COR-L47 (cell line): ENCODE measurements around the gene LRRC2.
A peak's percentile ranks its signal among the peaks of the same experiment; 100 is the strongest.
"Not testable (repeated sequence)": the region's sequence is repeated elsewhere in the genome, so short reads cannot be mapped to it uniquely, and the experiment has no call there.

Experiments used
- DNase-seq: peaks from one replicate; lab custom pipeline; 2025; lab: John Stamatoyannopoulos, UW

LRRC2 gene

DNA sequence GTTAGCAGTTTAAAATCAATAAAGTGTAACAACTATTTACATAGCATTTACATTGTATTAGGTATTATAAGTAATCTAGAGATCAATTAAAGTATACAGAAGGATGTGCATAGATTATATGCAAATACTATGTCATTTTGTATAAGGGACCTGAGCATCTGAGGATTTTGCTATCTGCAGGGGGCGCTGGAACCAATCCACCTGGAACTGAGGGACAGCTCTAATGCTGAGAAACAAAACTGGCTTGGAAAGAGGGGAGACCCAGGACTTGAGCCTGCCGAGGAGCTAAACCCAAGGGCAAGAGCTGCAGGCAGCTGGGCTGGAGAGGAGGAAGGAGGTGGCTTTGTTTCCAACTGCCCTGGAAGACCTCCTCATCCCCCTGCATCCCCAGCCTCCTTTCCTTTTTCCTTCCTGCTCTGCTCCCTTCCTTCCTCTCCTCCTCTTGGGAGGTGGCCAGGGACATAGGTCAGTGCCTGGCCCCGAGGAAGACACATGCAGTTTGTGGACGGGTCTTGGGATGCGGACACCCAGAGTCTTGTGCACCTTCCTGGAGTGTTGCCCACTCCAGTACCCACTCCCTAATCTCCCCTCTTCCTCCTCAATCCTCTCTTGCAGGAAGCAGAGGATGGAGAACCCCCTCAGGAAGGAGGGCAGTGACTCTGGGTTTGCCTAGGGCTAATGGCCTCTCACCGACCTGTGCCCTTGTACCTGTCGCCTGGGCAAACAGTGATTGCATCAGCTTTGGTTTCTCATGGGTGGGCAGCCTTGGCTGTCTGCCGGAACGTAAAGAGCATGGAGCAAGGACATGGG, 69.2 kb downstream of the LRRC2 start:
- DNase-seq = no peak

DNA sequence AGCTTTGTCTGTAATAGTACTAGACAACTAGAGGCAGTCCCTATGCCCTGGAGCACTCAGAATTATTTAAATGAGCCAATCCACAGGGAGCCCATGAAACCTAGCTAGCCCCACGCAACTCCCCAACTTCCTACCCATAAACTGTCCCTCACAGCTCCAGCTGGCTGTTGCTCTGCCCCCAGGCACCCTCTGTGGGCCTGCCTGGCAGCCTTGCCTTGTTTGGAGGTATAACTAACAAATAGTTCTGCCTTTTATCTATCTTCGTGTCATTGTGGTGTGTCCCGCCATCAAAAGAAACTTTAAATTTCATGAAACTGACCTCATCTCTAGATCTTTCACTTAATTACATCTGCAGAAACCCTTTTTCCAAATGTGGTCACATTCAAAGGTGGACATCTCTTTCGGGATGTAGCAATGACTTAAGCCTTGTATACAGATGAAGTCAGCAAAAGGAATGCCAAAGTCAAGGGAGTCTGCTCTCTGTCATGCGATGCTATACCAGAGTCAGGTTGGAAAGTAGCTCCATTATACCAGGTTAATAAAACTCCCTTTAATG, 70.1 kb downstream of the LRRC2 start:
- no peak for DNase-seq

DNA sequence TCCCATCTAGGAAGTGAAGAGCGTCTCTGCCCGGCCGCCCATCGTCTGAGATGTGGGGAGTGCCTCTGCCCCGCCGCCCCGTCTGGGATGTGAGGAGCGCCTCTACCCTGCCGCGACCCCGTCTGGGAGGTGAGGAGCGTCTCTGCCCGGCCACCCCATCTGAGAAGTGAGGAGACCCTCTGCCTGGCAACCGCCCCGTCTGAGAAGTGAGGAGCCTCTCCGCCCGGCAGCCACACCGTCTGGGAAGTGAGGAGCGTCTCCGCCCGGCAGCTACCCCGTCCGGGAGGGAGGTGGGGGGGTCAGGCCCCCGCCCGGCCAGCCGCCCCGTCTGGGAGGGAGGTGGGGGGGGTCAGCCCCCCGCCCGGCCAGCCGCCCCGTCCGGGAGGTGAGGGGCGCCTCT, 71.6 kb downstream of the LRRC2 start:
- not testable (repeated sequence) for DNase-seq

- DNase-seq = no peak
Observed at GRCh38 chr3:46492890-46493547, 73.1 kb downstream of the LRRC2 start.

GRCh38 chr3:46491089-46492070, 74.7 kb downstream of the LRRC2 start:
- DNase-seq = no peak

DNA sequence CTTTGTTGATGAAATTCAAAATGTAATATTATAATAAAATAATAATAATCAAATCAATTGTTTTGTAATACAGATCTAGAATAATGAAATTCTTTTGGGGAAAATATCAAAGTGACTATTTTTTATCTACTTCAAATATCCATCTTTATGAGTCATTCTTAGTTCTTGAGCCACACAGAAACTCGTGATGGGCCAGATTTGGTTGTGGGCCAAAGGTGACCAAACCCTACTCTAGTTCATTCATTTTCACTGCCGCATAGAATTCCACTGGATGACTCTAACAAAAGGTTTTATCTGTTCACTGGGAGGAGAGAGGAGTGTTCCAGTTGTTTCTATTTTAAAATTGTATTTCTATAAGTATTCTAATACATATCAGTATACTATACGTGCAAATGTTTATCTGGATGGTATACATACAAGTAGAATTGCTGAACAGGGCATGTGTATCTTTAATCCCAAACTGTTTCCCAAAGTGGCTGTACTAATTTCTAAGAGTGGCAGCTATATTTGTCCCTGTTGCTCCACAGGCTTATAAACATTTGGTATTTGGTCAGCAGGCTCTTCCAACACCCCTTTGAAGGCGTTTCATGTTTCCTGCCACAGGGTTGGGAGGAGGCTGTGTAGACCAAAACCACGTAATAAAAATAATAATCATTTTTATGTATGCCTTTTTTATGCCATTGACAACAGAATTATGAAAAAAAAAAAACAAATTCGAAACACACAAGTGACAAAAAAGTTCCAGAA, 75.6 kb downstream of the LRRC2 start:
- DNase-seq = no peak

- DNase-seq = no peak
Observed at GRCh38 chr3:46489875-46490274, 76.2 kb downstream of the LRRC2 start.

GRCh38 chr3:46489381-46489780, 76.7 kb downstream of the LRRC2 start:
- DNase-seq = no peak

DNA sequence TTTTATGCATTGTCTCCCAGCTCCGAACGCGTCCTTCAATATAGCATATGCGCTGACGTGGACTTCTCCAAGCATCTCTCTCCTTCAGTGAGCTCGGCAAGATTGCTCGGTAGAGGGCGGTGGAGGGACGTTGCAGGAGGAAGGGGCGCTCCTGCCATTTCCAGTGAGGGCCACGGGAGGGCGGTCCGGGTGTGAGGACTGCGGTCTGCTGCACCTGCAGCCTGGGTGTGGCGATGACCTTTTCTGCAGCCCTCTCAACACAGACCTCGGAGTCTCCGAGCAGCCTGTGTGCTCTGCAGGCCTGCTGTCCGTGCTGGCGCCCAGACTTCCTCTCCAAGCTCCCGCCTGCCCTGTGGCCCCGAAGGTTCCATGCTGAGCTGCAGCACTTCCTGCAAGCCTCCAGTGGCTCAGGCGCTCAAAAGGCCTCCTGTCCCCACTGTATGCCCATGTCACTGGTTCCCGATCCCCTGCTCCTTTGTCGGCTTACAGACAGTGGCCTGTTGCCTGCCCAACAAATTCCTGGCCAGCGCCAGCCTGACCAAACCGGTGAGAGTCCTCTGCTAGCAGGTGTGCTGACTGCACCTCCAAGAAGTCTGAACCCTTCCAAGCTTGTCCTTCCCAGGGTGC, 77.3 kb downstream of the LRRC2 start:
- no peak for DNase-seq

DNA sequence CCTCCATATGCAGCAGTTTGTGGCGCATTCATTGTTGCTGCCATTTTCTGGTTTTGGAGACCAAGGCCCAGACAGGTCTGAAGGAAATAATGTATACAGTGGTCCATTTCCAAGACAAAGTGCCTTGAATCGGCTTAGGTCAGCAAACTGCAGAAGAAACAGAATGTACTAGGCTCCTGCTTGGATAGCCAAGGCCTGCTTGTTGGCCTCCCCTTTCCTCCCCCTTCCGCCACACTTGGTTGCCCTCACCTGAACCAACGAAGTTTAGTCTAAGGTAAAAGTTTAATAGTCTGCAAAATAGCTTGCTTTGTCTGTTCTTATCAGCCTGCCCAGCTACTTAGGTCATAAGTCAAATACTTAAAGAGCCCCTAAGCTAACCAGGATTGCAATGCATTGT, 80.3 kb downstream of the LRRC2 start:
- DNase-seq = no peak

- peak; percentile 70 for DNase-seq
Observed at GRCh38 chr3:46484911-46485778, 81.0 kb downstream of the LRRC2 start.

DNA sequence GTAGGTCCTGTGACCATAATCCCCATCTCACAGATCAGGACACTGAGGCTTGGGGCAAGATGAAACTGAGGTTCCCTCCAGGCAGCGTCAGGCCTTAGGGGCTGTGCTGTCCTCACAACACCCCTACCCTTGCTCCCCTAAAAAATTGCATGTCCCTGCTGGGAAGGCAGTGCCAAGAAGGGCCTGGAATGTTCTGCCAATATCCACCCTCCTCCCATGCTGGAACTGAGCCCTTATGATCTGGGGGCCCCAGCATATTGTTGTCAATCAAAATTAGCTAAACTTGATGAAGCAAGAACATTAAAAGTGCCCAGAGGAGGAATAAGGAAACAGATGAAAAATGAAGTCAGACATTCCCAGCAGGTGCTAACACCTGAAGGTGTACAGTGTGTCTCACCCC, 81.7 kb downstream of the LRRC2 start:
- no peak for DNase-seq

DNA sequence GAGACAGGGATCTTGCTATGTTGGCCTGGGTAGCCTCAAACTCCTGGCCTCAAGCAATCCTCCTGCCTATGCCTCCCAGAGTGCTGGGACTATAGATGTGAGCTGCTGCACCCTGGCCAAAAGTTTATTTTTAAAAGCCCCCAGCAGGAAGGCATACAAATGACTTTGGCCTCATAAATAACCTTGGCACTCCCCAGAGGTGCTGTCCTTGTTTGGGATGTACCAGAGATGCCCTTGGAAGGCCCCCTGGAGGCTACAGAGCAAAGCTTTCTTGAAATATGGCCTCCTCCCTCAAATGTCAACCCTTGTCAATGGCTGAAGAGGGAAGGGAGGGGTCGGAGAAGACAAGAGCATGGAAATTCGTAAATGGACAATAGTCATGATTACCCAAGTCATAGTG, 82.3 kb downstream of the LRRC2 start:
- DNase-seq = no peak

- no peak for DNase-seq
Observed at GRCh38 chr3:46482632-46483350, 83.3 kb downstream of the LRRC2 start.

DNA sequence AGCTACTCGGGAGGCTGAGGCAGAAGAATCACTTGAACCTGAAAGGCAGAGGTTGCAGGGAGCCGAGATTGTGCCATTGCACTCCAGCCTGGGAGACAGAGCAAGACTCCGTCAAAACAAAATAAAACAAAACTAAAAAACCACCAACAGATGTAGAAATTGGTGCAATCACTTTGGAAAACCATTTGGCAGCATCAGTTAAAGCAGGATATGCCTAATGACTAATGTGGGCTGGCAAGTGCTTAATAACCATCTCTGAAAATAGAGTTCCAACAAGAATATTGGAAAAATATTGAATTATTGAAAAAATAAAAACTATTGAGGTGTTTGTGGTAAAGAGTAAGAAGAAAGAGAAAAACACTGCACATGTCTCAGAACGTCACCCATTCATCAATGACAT, 84.5 kb downstream of the LRRC2 start:
- no peak for DNase-seq

- DNase-seq = no peak
Observed at GRCh38 chr3:46480491-46481195, 85.5 kb downstream of the LRRC2 start.

DNA sequence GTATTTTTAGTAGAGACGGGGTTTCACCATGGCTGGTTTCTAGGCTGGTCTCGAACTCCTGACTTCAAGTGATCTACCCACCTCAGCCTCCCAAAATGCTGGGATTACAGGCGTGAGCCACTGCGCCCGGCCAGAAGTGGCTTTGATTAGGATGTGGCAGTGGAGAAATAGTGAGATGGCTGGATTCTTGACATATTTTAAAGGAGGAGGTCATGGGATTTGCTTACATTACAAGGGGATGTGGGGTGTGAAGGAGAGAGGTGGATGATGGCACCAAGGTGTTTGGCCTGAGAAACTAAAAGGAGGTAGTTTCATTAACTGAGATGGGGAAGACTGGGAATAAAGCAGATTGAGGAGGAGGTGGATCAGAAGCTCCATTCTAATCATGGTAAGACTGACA, 86.4 kb downstream of the LRRC2 start:
- DNase-seq = no peak

GRCh38 chr3:46479021-46479420, 87.1 kb downstream of the LRRC2 start:
- DNase-seq = no peak

DNA sequence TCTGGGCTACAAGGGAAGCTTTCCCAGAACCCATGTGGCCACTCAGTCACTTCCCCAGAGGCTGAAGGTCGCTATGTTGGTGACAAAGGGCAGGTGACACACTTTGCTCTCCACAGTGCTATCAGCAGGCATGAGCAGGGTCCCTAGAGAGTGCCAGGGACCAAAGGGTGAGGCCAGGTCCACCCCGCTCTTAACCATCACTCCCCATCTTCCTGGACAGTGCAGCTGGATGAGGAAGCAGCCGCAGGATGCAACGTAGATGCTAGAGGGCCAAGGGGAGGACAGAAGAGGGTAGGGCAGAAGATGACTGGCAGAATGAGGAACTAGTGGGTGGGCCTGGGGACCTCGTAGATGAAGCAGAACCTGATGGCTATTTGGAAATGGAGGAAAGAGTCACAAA, 87.8 kb downstream of the LRRC2 start:
- no peak for DNase-seq
